GM12873 (cell line): ENCODE measurements around the gene KRT25.
A peak's percentile ranks its signal among the peaks of the same experiment; 100 is the strongest.

Source experiments
- CTCF ChIP-seq: IDR thresholded peaks from 2 replicates; pipeline ENCODE4 v1.5.1; 2012; ENCODE audit warnings: low read depth, mild to moderate bottlenecking, moderate library complexity, low read length, control low read depth; ENCODE audit not compliant: insufficient read depth; ENCODE audit errors: missing control alignments

Gene KRT25

GRCh38 chr17:40793832-40794231, 38.7 kb upstream of the KRT25 start:
- TF ChIP-seq CTCF, result no peak

- TF ChIP-seq CTCF, result peak; percentile 50
Observed at GRCh38 chr17:40791787-40792436, 36.8 kb upstream of the KRT25 start.

GRCh38 chr17:40791111-40791510, 36.0 kb upstream of the KRT25 start:
- no peak for TF ChIP-seq CTCF

GRCh38 chr17:40782450-40782849, 27.3 kb upstream of the KRT25 start, which contains the start of gene KRT27:
TSS of gene KRT27 (minus strand) at chr17:40782550. CDS start at chr17:40782493, 57 bp downstream.
- no peak for TF ChIP-seq CTCF

- no peak for TF ChIP-seq CTCF
Observed at GRCh38 chr17:40779181-40779909, 24.2 kb upstream of the KRT25 start.

- TF ChIP-seq CTCF, result no peak
Observed at GRCh38 chr17:40778461-40778860, 23.3 kb upstream of the KRT25 start.

- no peak for TF ChIP-seq CTCF
Observed at GRCh38 chr17:40777971-40778370, 22.8 kb upstream of the KRT25 start.
